Stimulated activated CD4-positive, alpha-beta T cell treated with anti-CD3 and anti-CD28 coated beads, Interleukin-1b, Interleukin-23, amount 100 ng/mL, for 48 hours (primary cell): ENCODE measurements around the gene STARD6.
A peak's percentile ranks its signal among the peaks of the same experiment; 100 is the strongest.
"Not testable (repeated sequence)": the region's sequence is repeated elsewhere in the genome, so short reads cannot be mapped to it uniquely, and the experiment has no call there.

Experiments used
- DNase-seq: peaks from one replicate; pipeline ENCODE4 v3.0.0-alpha.2; 2020

The STARD6 gene

GRCh38 chr18:54357660-54358494 is at the start of gene STARD6, which contains the start of gene C18orf54:
Gene STARD6 (minus strand): TSS chr18:54357858. CDS start chr18:54354573, 3,285 bp downstream.
Gene C18orf54 (plus strand): TSS chr18:54357906. CDS start chr18:54360573, 2,667 bp downstream.
- DNase-seq: peak; percentile 89

- no peak for DNase-seq
These were observed 47.6 kb upstream of the STARD6 start for GRCh38 chr18:54405290-54405689.

GRCh38 chr18:54396760-54397159 is 39.1 kb upstream of the STARD6 start:
- no peak for DNase-seq

- no peak for DNase-seq
These were observed 36.1 kb upstream of the STARD6 start for GRCh38 chr18:54393648-54394294.

- no peak for DNase-seq
These were observed 34.9 kb upstream of the STARD6 start for GRCh38 chr18:54392543-54393023.

GRCh38 chr18:54390838-54391237 is 33.2 kb upstream of the STARD6 start:
- no peak for DNase-seq

GRCh38 chr18:54389143-54389505 is 31.5 kb upstream of the STARD6 start:
- DNase-seq: no peak

GRCh38 chr18:54388203-54389142 is 30.8 kb upstream of the STARD6 start:
- peak; percentile 39 for DNase-seq

GRCh38 chr18:54387631-54388030 is 30.0 kb upstream of the STARD6 start:
- DNase-seq: no peak

- not testable (repeated sequence) for DNase-seq
These were observed 29.3 kb upstream of the STARD6 start for GRCh38 chr18:54386800-54387495.

- DNase-seq: no peak
These were observed 28.4 kb upstream of the STARD6 start for GRCh38 chr18:54386043-54386442.

GRCh38 chr18:54382733-54383252 is 25.1 kb upstream of the STARD6 start:
- no peak for DNase-seq

GRCh38 chr18:54382076-54382475 is 24.4 kb upstream of the STARD6 start:
- no peak for DNase-seq

GRCh38 chr18:54381640-54382039 is 24.0 kb upstream of the STARD6 start:
- DNase-seq: no peak

- DNase-seq: no peak
These were observed 20.4 kb upstream of the STARD6 start for GRCh38 chr18:54378057-54378456.

GRCh38 chr18:54360406-54360805 is 2.7 kb upstream of the STARD6 start:
- DNase-seq: no peak

GRCh38 chr18:54359233-54359632 is 1.6 kb upstream of the STARD6 start:
- DNase-seq: no peak

GRCh38 chr18:54358495-54359040 is 910 bp upstream of the STARD6 start:
- no peak for DNase-seq

GRCh38 chr18:54357082-54357659 is 487 bp downstream of the STARD6 start:
- DNase-seq: no peak

- DNase-seq: no peak
These were observed 6.5 kb downstream of the STARD6 start for GRCh38 chr18:54351186-54351585.

GRCh38 chr18:54338230-54338629 is 19.4 kb downstream of the STARD6 start:
- DNase-seq: no peak
